Lower lobe of right lung (tissue), 2 donors: ENCODE data around the gene TIMM8A. TPM values are rescaled to one million over a fixed set of nuclear protein-coding genes. Genes with fewer than 3 reads are reported as not detected.
A peak's percentile ranks its signal among the peaks of the same experiment; 100 is the strongest.

Experiments used
- ATAC-seq, 2 donors: fragments of 200-7000 bp; cut with Tn5 transposase; one replicate each; pipeline ENCODE4 v1.9.1; 2020 to 2022; ENCODE audit warnings: mild to moderate bottlenecking in 2 of 2, moderate library complexity in 2 of 2
- DNase-seq: peaks from one replicate; pipeline ENCODE4 v3.0.0-alpha.2; 2020
- H3K27ac ChIP-seq: fragments of 200-600 bp; one replicate; pipeline ENCODE4 v1.8.0; 2022
- H3K27me3 ChIP-seq: fragments of 200-600 bp; one replicate; pipeline ENCODE4 v1.8.0; 2022; ENCODE audit warnings: low read depth
- H3K36me3 ChIP-seq: fragments of 200-600 bp; one replicate; pipeline ENCODE4 v1.8.0; 2022; ENCODE audit warnings: mild to moderate bottlenecking
- H3K4me1 ChIP-seq: fragments of 200-600 bp; one replicate; pipeline ENCODE4 v1.8.0; 2022
- H3K4me3 ChIP-seq: fragments of 200-600 bp; one replicate; pipeline ENCODE4 v1.8.0; 2022; ENCODE audit warnings: mild to moderate bottlenecking
- H3K9me3 ChIP-seq: fragments of 200-600 bp; one replicate; pipeline ENCODE4 v1.8.0; 2022
- intact Hi-C: fragments of 100-400 bp; cut with DNase I; formaldehyde crosslinking; loops from one replicate; pipeline ENCODE4 v1.11.0; 2022
- long read RNA-seq: library from polyadenylated mRNA; unstranded; transcript quantifications from one replicate; pipeline ENCODE4 v2.0.0, GENCODE V29; 2021
- total RNA-seq: library from RNA; stranded (reverse); fragmentation: NEBNext Ultra II Directional; extraction: Animal tissue kit (Norgen Biotek cat#: 25700); gene quantifications from one replicate; pipeline ENCODE4 v1.2.1, GENCODE V29; 2021
- TF ChIP-seq, protein P1 (sequence below): fragments of 200-600 bp; IDR thresholded peaks from one replicate; pipeline ENCODE4 v1.8.0; 2022; ENCODE audit warnings: antibody characterized with exemption, mild to moderate bottlenecking
- donor health status: DM: no; HTN: yes; CAD: no; lungs with severe emphysema.

Gene TIMM8A, protein sequence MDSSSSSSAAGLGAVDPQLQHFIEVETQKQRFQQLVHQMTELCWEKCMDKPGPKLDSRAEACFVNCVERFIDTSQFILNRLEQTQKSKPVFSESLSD
- total RNA-seq = 6.6 TPM
- long read RNA-seq, partial matches to known transcripts = 0 of 3 reads
- long read RNA-seq, other reads (novel, unspliced or antisense) = 1 of 3 reads

DNA sequence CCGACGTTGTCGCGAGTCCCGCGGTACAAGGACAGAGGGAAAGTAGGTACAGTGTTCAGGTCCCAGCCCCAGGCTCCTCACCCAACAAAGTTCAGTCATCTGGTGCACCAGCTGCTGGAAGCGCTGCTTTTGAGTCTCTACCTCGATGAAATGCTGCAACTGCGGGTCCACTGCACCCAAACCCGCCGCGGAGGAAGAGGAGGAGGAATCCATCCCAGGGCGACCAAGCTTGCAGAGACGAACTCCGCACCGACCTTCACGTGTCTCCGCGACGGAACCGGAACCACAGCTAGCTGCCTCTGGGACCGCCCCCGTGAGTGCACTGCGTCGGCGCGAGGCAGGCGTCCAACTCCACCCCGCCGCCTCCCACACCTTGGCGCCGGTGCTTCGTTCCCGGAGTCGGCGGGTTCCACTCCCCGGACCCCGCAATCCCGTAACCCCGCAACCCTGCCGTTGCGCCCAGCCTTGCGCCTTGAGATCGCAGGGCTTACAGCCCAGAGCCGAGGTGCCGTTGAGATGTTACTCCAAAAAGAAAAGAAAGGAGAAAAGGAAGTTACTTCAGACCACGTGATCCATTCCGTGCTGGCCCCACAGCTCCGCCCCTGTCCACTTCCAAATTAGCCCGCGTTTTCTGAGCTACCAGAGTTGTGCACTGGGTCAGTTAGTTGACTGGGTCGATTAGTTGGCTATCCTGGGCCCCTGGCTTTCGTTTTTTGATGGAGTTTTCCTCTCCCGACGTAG, at the start of gene TIMM8A:
TIMM8A (minus strand) TSS at position 291 of the 741 bp plus-strand sequence; CDS start at position 213, 78 bp downstream.
- Histone ChIP-seq H3K4me1 (no peaks in the 10 kb centered on the region), H3K4me3 (peak within 1 kb of the TSS; percentile 67), H3K36me3 (no peaks in the 10 kb centered on the region), H3K9me3 (no peaks in the 10 kb centered on the region), H3K27me3 (no peaks in the 10 kb centered on the region), H3K27ac (peak within 1 kb of the TSS; percentile 81)
- intact Hi-C loops = no loop called here
- peak; percentile 87 for DNase-seq
- peak; percentile 99 for ATAC-seq
- TF ChIP-seq, protein P1, sequence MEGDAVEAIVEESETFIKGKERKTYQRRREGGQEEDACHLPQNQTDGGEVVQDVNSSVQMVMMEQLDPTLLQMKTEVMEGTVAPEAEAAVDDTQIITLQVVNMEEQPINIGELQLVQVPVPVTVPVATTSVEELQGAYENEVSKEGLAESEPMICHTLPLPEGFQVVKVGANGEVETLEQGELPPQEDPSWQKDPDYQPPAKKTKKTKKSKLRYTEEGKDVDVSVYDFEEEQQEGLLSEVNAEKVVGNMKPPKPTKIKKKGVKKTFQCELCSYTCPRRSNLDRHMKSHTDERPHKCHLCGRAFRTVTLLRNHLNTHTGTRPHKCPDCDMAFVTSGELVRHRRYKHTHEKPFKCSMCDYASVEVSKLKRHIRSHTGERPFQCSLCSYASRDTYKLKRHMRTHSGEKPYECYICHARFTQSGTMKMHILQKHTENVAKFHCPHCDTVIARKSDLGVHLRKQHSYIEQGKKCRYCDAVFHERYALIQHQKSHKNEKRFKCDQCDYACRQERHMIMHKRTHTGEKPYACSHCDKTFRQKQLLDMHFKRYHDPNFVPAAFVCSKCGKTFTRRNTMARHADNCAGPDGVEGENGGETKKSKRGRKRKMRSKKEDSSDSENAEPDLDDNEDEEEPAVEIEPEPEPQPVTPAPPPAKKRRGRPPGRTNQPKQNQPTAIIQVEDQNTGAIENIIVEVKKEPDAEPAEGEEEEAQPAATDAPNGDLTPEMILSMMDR = no peak

DNA sequence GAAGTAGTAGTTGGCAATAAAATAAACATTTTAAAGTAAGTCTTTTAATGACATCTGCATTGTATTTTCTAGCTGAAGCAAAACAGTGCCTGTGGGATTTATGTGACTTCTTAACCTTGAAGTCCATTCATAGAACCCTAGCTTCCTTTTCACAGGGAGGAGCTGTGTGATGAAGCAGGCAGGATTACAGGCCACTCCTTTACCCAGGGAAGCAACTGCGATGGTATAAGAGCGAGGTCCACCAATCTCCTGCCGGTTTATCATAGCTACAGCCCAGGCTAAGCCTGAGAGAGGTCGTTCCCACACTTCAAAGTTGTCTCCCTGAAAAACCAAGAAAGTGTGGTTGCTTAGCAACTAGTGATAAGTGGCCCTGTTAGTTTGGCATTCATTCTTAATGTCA, 49.2 kb upstream of the TIMM8A start:
- ATAC-seq (no peak), DNase-seq (no peak)
- peaks cover 35% of the 10 kb centered on the region for H3K36me3 ChIP-seq
- no peaks in the 10 kb centered on the region for H3K9me3 ChIP-seq
- intact Hi-C loops = no loop called here
- no peak overlapping the region for H3K4me3 ChIP-seq
- no peaks in the 10 kb centered on the region for H3K27me3 ChIP-seq
- no peak overlapping the region for H3K27ac ChIP-seq
- no peaks in the 10 kb centered on the region for H3K4me1 ChIP-seq
- TF ChIP-seq, protein P1 = no peak

DNA sequence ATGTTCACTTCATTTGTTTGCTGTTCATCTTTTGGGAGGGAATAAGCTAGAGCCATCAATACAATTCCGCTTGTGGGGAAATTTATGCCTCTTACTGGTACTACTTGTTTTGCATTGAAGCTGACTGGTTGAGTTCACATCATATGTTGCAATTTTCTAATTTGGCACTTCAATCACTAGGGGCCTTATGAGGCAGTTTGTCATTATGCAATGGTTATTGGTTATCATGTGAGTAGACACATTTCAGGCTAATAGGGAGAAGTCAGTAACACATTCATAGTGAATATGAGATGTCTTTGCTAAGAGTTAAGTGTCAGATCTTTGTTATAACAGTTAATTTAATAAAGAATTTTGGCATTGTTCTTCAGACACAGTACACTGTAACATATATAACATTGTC, 47.2 kb upstream of the TIMM8A start:
- intact Hi-C loops = no loop called here
- H3K36me3 ChIP-seq = peaks cover 27% of the 10 kb centered on the region
- TF ChIP-seq, protein P1 = no peak
- no peak overlapping the region for H3K27ac ChIP-seq
- no peaks in the 10 kb centered on the region for H3K9me3 ChIP-seq
- ATAC-seq = no peak
- DNase-seq = no peak
- H3K4me3 ChIP-seq = no peak overlapping the region
- no peaks in the 10 kb centered on the region for H3K27me3 ChIP-seq
- H3K4me1 ChIP-seq = no peaks in the 10 kb centered on the region

DNA sequence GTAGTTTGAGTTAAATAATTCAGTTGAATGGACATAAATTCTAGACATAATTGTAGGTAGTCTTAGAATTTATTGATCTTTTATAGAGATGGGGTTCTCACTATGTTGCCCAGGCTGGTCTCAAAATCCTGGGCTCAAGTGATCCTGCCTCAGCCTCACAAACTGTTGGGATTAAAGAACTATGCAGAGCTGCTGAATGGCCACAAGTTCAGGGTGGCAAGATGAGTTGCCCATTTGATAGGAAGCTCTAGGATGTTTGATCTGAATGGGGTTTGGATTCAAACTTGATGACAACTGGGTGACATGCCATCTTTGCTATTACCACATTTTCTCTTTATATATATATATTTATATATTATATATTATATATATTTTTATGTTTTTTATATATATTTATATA, 45.8 kb upstream of the TIMM8A start:
- Histone ChIP-seq H3K27ac (no peak overlapping the region), H3K4me1 (no peaks in the 10 kb centered on the region), H3K9me3 (no peaks in the 10 kb centered on the region), H3K27me3 (no peaks in the 10 kb centered on the region), H3K36me3 (peaks cover 23% of the 10 kb centered on the region), H3K4me3 (no peak overlapping the region)
- ATAC-seq (no peak), DNase-seq (no peak)
- TF ChIP-seq, protein P1 = no peak
- intact Hi-C loops = no loop called here

DNA sequence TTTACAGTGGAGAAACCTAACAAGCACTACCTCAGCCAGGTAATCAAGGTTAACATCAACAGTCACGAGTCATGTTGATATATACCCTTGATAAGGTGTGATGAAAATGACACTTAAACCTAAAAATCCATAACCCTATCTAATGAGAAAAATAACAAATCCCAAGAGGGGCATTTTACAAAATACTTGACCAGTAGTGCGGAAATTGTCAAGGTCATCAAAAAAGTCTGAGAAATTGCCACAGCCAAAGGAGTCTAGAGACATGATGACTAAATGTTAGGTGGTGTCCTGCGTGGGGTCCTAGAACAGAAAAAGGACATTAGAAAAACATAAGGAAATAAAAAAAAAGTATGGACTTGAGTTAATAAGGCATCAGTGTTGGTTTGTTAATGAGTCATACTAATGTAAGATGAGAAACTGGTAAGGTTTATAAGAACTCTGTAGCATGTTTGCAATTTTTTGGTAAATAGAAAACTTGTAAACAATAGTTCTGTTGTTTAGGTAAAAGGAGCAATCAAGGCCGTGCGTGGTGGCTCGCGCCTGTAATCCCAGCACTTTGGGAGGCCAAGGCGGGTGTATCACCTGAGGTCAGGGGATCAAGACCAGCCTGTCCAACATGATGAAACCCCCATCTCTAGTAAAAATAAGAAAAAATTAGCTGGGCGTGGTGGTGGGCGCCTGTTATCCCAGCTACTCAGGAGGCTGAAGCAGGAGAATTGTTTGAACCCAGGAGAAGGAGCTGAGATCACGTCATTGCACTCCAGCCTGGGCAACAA, 45.2 kb upstream of the TIMM8A start:
- intact Hi-C loops = no loop called here
- ATAC-seq = no peak
- DNase-seq = no peak
- Histone ChIP-seq H3K36me3 (peaks cover 23% of the 10 kb centered on the region), H3K4me1 (no peaks in the 10 kb centered on the region), H3K4me3 (no peak overlapping the region), H3K27ac (no peak overlapping the region), H3K9me3 (no peaks in the 10 kb centered on the region), H3K27me3 (no peaks in the 10 kb centered on the region)
- TF ChIP-seq, protein P1 = no peak
